WI38 (cell line): Measurements from ENCODE around the gene TM4SF5.

Experiments
- H3K4me3 ChIP-seq: 2 replicates; pipeline ENCODE4 v1.5.1; 2011; ENCODE audit warnings: low read depth, mild to moderate bottlenecking, control low read depth, low read length
- TF ChIP-seq, protein P1 (sequence below): IDR thresholded peaks from 2 replicates; pipeline ENCODE4 v1.5.1; 2012; ENCODE audit warnings: low read depth, mild to moderate bottlenecking, control low read depth, low read length

Gene TM4SF5

DNA sequence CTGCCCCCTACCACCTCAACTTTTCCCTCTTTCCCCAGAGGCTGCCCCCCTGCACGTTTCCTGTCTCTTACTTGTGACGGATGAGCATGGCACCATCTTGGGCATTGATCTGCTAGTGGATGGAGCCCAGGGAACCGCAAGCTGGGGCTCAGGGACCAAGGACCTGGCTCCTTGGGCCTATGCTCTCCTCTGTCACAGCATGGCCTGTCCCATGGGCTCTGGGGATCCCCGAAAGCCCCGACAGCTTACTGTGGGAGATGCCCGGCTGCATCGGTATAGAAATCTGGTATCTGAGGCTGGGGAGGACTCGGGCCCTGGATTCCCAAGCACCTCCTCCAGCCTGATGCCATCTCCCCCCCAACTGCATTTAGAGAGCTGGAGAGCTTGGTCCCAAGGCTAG lies 30.1 kb upstream of the TM4SF5 start:
- TF ChIP-seq, protein P1, sequence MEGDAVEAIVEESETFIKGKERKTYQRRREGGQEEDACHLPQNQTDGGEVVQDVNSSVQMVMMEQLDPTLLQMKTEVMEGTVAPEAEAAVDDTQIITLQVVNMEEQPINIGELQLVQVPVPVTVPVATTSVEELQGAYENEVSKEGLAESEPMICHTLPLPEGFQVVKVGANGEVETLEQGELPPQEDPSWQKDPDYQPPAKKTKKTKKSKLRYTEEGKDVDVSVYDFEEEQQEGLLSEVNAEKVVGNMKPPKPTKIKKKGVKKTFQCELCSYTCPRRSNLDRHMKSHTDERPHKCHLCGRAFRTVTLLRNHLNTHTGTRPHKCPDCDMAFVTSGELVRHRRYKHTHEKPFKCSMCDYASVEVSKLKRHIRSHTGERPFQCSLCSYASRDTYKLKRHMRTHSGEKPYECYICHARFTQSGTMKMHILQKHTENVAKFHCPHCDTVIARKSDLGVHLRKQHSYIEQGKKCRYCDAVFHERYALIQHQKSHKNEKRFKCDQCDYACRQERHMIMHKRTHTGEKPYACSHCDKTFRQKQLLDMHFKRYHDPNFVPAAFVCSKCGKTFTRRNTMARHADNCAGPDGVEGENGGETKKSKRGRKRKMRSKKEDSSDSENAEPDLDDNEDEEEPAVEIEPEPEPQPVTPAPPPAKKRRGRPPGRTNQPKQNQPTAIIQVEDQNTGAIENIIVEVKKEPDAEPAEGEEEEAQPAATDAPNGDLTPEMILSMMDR, result no peak
- no peak overlapping the region for H3K4me3 ChIP-seq

DNA sequence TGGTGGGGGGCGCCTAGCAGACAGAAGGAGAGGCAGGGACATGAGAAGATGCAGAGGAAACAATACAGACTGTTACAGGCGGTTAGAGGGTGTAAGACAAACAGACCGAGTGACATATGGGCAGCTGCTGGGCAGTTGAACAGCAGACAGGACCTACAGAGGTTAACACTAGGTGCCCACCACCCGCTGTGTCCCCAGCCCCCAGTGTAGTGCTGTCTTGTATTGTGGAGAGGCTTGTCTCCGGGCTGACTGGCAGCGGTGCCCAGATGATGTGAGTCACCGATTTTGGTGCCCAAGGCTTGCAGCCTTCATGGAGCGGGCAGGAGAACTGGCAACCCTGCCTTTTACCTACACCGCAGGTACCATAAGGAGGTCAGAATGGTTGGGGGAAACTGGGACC lies 29.6 kb upstream of the TM4SF5 start:
- no peak overlapping the region for H3K4me3 ChIP-seq
- TF ChIP-seq, protein P1, result no peak

DNA sequence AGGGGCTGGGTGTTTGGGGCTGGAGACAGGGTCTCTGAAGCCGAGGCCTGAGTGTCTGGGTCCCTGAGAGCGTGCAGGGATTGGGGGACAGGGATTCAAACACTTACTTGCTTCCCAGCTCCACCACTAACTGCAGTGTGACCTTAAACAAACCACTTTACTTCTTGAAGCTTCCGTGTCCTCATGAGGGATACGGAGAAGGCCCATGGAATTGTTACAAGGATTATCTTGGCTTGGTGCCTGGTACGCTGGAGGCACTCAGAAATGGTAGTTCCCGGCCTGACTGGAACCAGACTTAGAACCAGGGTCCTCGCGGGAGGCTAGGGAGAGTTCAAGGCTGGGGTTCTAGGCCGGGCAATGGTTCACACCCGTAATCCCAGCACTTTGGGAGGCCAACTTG lies 29.1 kb upstream of the TM4SF5 start:
- TF ChIP-seq, protein P1, result no peak
- H3K4me3 ChIP-seq, result no peak overlapping the region

DNA sequence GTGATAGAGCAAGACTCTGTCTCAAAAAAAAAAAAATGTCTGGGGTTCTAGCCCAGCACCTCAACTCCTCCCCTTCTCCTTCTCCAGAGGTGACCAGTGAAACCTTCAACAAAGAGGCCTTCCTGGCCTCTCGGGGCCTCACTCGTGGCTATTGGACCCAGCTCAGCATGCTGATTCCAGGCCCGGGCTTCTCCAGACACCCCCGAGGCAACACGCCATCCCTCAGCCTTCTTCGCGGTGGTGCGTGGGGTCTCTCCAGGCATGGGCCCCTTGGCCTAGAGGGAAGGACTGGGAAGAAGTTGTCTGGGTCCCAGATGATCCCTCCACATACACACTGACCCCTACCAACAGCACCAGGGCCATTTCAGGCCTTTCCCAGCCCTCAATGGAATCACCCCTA lies 28.5 kb upstream of the TM4SF5 start:
- TF ChIP-seq, protein P1, result no peak
- H3K4me3 ChIP-seq, result no peak overlapping the region

DNA sequence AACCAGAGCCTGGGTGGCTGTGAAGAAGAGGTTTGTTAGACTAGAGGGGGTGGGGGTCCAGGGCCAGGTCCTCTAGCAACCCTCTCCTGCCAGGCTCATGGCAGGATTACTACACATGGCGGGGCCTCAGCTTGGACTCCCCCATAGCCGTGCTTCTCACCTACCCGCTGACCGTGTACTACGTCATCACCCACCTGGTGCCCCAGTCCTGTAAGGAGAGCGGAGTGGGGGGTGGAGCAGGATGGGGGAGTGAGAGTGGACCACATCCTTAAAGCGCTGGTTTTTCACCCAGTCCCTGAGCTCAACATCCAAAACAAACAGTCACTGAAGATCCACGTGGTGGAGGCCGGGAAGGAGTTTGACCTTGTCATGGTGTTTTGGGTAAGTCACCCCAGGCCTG lies 27.8 kb upstream of the TM4SF5 start:
- TF ChIP-seq, protein P1, result no peak
- H3K4me3 ChIP-seq, result no peak overlapping the region

DNA sequence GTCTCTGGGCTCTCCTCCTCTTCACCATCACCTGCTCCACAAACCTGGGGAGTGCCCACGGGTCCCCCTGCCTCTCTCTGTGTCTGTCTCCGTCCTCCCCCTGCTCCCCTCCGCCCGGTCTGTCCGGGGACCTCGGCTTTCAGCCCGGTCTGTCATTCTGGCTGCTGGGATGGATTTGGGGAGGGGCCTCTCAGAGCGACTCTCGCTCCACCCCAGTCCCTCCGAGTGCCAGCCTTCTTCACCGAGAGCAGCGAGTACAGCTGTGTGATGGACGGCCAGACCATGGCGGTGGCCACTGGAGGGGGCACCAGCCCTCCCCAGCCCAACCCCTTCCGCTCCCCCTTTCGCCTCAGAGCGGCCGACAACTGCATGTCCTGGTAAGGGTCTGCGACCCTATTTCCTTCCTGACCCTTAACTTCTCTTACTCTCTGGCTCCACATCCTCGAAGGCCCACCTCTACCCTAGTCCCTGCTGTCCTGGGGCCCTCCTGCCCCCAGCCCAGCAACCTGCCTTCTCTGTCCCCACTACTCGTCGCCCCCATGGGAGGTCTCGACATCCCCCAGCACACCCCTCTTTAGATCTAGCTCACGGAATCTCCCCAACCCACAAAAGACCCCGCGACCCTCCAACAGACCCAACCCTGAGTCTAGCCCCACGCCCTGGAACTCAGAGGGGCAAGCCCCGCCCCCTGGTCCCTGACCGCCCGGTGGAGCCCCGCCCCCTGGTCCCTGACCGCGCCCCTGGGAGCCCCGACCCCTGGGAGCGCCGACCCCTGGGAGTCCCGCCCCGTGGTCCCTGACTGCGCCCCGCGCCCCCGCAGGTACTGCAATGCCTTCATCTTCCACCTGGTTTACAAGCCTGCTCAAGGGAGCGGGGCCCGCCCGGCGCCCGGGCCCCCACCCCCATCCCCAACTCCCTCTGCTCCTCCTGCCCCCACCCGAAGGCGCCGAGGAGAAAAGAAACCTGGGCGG lies 26.4 kb upstream of the TM4SF5 start:
- TF ChIP-seq, protein P1, result no peak
- no peak overlapping the region for H3K4me3 ChIP-seq

DNA sequence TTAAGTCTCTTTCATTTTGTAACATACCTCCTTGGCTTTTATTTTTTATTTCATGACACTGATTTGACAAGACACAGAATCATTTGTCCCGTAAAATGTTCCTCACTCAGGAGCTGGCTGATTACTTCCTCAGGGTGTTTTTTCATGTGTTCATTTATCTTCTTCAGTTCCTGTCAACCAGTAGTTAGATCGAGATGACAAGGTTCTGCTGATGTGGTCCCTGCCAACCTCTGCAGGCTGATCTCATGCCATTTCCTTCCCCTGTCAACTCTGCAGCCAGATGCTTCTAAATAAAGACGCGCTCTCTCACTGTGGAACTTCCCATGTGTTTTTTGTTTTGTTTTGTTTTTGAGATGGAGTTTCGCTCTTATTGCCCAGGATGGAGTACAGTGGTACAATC lies 23.8 kb upstream of the TM4SF5 start:
- no peak overlapping the region for H3K4me3 ChIP-seq
- TF ChIP-seq, protein P1, result no peak
